HepG2 (cell line): ENCODE measurements around the gene NXN. TPM values are rescaled to one million over a fixed set of nuclear protein-coding genes. Genes with fewer than 3 reads are reported as not detected.

Source experiments
- BATF2 ChIP-seq: sonication (generic); formaldehyde crosslinking; IDR thresholded peaks from 2 replicates; pipeline ENCODE4 v1.8.0; 2022; ENCODE audit warnings: mild to moderate bottlenecking, missing genetic modification reagents, moderate library complexity
- CCDC6 ChIP-seq: sonication (generic); formaldehyde crosslinking; IDR thresholded peaks from 2 replicates; pipeline ENCODE4 v1.8.1; 2022; ENCODE audit warnings: mild to moderate bottlenecking, missing genetic modification reagents, moderate library complexity
- MEIS2 ChIP-seq: sonication (generic); formaldehyde crosslinking; IDR thresholded peaks from 2 replicates; pipeline ENCODE4 v1.9.0; 2021; ENCODE audit warnings: mild to moderate bottlenecking, missing genetic modification reagents
- SMC3 ChIP-seq: IDR thresholded peaks from 2 replicates; pipeline ENCODE4 v1.6.1; 2011; ENCODE audit warnings: low read length, improper control_type of control experiment
- SRF ChIP-seq: IDR thresholded peaks from 2 replicates; pipeline ENCODE4 v1.6.1; 2011; ENCODE audit warnings: mild to moderate bottlenecking, low read depth, low read length, moderate library complexity
- ZBTB7B ChIP-seq: sonication (generic); formaldehyde crosslinking; IDR thresholded peaks from 2 replicates; pipeline ENCODE4 v1.4.0; 2020; ENCODE audit warnings: missing genetic modification reagents
- ZFP36L2 ChIP-seq: sonication (generic); formaldehyde crosslinking; IDR thresholded peaks from 2 replicates; pipeline ENCODE4 v1.4.0; 2020; ENCODE audit warnings: missing genetic modification reagents
- ZFP62 ChIP-seq: sonication (generic); formaldehyde crosslinking; IDR thresholded peaks from 2 replicates; pipeline ENCODE4 v1.4.0; 2020; ENCODE audit warnings: missing genetic modification reagents
- ZNF333 ChIP-seq: sonication (generic); formaldehyde crosslinking; IDR thresholded peaks from 2 replicates; pipeline ENCODE4 v1.4.0; 2020; ENCODE audit warnings: mild to moderate bottlenecking, missing genetic modification reagents, borderline replicate concordance
- ZNF556 ChIP-seq: sonication (generic); formaldehyde crosslinking; IDR thresholded peaks from 2 replicates; pipeline ENCODE4 v1.4.0; 2020; ENCODE audit warnings: mild to moderate bottlenecking, missing genetic modification reagents, borderline replicate concordance
- ZNF773 ChIP-seq: sonication (generic); formaldehyde crosslinking; IDR thresholded peaks from 2 replicates; pipeline ENCODE4 v1.4.0; 2020; ENCODE audit warnings: missing genetic modification reagents, borderline replicate concordance
- ZNF777 ChIP-seq: sonication (generic); formaldehyde crosslinking; IDR thresholded peaks from 2 replicates; pipeline ENCODE4 v1.4.0; 2020; ENCODE audit warnings: missing genetic modification reagents
- ZNF800 ChIP-seq: sonication (generic); formaldehyde crosslinking; IDR thresholded peaks from 2 replicates; pipeline ENCODE4 v1.4.0; 2020; ENCODE audit warnings: missing genetic modification reagents
- polyA plus RNA-seq, 8 experiments: library from polyadenylated mRNA; depleted of rRNA in 3 of 8; stranded (reverse) in 7 of 8; unstranded in 1 of 8; fragments of >200 nt; fragmentation: Illumina TruSeq in 4 of 8; extraction: Trizol in 4 of 8; gene quantifications; 2 replicates each; pipeline versions ENCODE4 v1.2.1 to v1.2.3, GENCODE V29; 2011 to 2016; ENCODE audit warnings: low read depth in 4 of 8, missing spikeins in 1 of 8, mixed read lengths in 1 of 8; ENCODE audit not compliant: insufficient read depth in 1 of 8
- total RNA-seq, 5 experiments: library from RNA; depleted of rRNA; stranded (reverse); fragments of >200 nt; fragmentation: Illumina TruSeq; extraction: Trizol; gene quantifications; 2 replicates each; pipeline ENCODE4 v1.2.3, GENCODE V29; 2016; ENCODE audit warnings: low read depth in 1 of 5
- TF ChIP-seq, protein P1 (sequence below): sonication (generic); formaldehyde crosslinking; IDR thresholded peaks from 2 replicates; pipeline ENCODE4 v1.4.0; 2020; ENCODE audit warnings: missing genetic modification reagents
- TF ChIP-seq, protein P2 (sequence below): sonication (generic); formaldehyde crosslinking; IDR thresholded peaks from 2 replicates; pipeline ENCODE4 v1.5.0; 2020; ENCODE audit warnings: mild to moderate bottlenecking, missing genetic modification reagents

The NXN gene
- total and polyA plus RNA-seq, 2 of the 13 experiments (the other 11 are each of a cell fraction or from before 2014, with no cell fraction given): 22.2 to 24.3 TPM

- TF ChIP-seq, protein P1, sequence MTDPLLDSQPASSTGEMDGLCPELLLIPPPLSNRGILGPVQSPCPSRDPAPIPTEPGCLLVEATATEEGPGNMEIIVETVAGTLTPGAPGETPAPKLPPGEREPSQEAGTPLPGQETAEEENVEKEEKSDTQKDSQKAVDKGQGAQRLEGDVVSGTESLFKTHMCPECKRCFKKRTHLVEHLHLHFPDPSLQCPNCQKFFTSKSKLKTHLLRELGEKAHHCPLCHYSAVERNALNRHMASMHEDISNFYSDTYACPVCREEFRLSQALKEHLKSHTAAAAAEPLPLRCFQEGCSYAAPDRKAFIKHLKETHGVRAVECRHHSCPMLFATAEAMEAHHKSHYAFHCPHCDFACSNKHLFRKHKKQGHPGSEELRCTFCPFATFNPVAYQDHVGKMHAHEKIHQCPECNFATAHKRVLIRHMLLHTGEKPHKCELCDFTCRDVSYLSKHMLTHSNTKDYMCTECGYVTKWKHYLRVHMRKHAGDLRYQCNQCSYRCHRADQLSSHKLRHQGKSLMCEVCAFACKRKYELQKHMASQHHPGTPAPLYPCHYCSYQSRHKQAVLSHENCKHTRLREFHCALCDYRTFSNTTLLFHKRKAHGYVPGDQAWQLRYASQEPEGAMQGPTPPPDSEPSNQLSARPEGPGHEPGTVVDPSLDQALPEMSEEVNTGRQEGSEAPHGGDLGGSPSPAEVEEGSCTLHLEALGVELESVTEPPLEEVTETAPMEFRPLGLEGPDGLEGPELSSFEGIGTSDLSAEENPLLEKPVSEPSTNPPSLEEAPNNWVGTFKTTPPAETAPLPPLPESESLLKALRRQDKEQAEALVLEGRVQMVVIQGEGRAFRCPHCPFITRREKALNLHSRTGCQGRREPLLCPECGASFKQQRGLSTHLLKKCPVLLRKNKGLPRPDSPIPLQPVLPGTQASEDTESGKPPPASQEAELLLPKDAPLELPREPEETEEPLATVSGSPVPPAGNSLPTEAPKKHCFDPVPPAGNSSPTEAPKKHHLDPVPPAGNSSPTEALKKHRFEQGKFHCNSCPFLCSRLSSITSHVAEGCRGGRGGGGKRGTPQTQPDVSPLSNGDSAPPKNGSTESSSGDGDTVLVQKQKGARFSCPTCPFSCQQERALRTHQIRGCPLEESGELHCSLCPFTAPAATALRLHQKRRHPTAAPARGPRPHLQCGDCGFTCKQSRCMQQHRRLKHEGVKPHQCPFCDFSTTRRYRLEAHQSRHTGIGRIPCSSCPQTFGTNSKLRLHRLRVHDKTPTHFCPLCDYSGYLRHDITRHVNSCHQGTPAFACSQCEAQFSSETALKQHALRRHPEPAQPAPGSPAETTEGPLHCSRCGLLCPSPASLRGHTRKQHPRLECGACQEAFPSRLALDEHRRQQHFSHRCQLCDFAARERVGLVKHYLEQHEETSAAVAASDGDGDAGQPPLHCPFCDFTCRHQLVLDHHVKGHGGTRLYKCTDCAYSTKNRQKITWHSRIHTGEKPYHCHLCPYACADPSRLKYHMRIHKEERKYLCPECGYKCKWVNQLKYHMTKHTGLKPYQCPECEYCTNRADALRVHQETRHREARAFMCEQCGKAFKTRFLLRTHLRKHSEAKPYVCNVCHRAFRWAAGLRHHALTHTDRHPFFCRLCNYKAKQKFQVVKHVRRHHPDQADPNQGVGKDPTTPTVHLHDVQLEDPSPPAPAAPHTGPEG (CRISPR knock-in tag): no peak; the same call in 1 of the 2 replicates
- TF ChIP-seq ZBTB7B (peak; percentile 62; the same call in 1 of the 2 replicates), SMC3 (no peak; the same call in 1 of the 2 replicates), CCDC6 (CRISPR knock-in tag) (peak; percentile 81; the same call in 1 of the 2 replicates), ZNF800 (no peak; the same call in 1 of the 2 replicates), ZFP36L2 (CRISPR knock-in tag) (no peak; the same call in 1 of the 2 replicates), ZNF556 (no peak; the same call in 1 of the 2 replicates), ZNF777 (CRISPR knock-in tag) (peak; percentile 98), MEIS2 (no peak; the same call in none of the 2 replicates), ZNF773 (0 out of 2 replicates have a peak, but pooled peaks have one; percentile 44), SRF (no peak), ZFP62 (CRISPR knock-in tag) (no peak), BATF2 (CRISPR knock-in tag) (no peak), ZNF333 (no peak; the same call in 1 of the 2 replicates)
- TF ChIP-seq, protein P2, sequence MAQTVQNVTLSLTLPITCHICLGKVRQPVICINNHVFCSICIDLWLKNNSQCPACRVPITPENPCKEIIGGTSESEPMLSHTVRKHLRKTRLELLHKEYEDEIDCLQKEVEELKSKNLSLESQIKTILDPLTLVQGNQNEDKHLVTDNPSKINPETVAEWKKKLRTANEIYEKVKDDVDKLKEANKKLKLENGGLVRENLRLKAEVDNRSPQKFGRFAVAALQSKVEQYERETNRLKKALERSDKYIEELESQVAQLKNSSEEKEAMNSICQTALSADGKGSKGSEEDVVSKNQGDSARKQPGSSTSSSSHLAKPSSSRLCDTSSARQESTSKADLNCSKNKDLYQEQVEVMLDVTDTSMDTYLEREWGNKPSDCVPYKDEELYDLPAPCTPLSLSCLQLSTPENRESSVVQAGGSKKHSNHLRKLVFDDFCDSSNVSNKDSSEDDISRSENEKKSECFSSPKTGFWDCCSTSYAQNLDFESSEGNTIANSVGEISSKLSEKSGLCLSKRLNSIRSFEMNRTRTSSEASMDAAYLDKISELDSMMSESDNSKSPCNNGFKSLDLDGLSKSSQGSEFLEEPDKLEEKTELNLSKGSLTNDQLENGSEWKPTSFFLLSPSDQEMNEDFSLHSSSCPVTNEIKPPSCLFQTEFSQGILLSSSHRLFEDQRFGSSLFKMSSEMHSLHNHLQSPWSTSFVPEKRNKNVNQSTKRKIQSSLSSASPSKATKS: no peak
Observed at GRCh38 chr17:752002-752619, 227.5 kb downstream of the NXN start, which contains the start of gene GEMIN4 (continued).
